Muscle layer of duodenum (tissue), 2 donors: ENCODE measurements around the gene FLOT1.

Source experiments
- H3K27ac ChIP-seq: one replicate; pipeline ENCODE4 v1.7.0; 2013; ENCODE audit warnings: mild to moderate bottlenecking, low read length
- H3K27me3 ChIP-seq: one replicate; pipeline ENCODE4 v1.7.0; 2013; ENCODE audit warnings: low read depth, mild to moderate bottlenecking, control low read depth, low read length
- H3K36me3 ChIP-seq, 2 donors: one replicate each; pipeline ENCODE4 v1.7.0; 2013; ENCODE audit warnings: low read length in 2 of 2, control low read depth in 1 of 2, mild to moderate bottlenecking in 1 of 2; ENCODE audit not compliant: insufficient read depth in 2 of 2, control insufficient read depth in 1 of 2
- H3K4me1 ChIP-seq, 2 donors: one replicate each; pipeline ENCODE4 v1.7.0; 2013; ENCODE audit warnings: low read length in 2 of 2, mild to moderate bottlenecking in 2 of 2, control low read depth in 1 of 2, moderate library complexity in 1 of 2; ENCODE audit not compliant: insufficient read depth in 2 of 2, control insufficient read depth in 1 of 2
- H3K4me3 ChIP-seq, 2 donors: one replicate each; pipeline ENCODE4 v1.7.0; 2013; ENCODE audit warnings: low read length in 2 of 2, low read depth in 1 of 2, mild to moderate bottlenecking in 1 of 2
- H3K9me3 ChIP-seq, 2 donors: one replicate each; pipeline ENCODE4 v1.7.0; 2013; ENCODE audit warnings: low read length in 2 of 2, control low read depth in 1 of 2, mild to moderate bottlenecking in 1 of 2; ENCODE audit not compliant: control insufficient read depth in 1 of 2
- donor health status: healthy.

The FLOT1 gene

DNA sequence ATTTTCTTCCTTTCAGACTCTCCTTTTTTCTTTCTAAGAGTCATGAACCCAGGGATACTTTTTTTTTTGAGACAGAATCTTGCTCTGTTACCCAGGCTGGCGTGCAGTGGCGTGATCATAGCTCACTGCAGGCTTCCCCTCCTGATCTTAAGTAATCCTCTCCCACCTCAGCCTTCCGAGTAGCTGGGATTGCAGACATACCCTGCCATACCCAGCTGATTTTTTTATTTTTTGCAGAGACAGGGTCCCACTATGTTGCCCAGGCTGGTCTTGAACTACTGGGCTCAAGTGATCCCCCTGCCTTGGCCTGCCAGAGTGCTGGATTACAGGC lies 34.6 kb upstream of the FLOT1 start:
- no peaks in the 10 kb centered on the region for H3K9me3 ChIP-seq
- peaks cover 20 to 23% of the 10 kb centered on the region in 2 donors for H3K4me1 ChIP-seq
- H3K27me3 ChIP-seq, result no peaks in the 10 kb centered on the region
- H3K36me3 ChIP-seq, result peaks cover 0 to 11% of the 10 kb centered on the region in 2 donors
- no peak overlapping the region for H3K4me3 ChIP-seq
- no peak overlapping the region for H3K27ac ChIP-seq

DNA sequence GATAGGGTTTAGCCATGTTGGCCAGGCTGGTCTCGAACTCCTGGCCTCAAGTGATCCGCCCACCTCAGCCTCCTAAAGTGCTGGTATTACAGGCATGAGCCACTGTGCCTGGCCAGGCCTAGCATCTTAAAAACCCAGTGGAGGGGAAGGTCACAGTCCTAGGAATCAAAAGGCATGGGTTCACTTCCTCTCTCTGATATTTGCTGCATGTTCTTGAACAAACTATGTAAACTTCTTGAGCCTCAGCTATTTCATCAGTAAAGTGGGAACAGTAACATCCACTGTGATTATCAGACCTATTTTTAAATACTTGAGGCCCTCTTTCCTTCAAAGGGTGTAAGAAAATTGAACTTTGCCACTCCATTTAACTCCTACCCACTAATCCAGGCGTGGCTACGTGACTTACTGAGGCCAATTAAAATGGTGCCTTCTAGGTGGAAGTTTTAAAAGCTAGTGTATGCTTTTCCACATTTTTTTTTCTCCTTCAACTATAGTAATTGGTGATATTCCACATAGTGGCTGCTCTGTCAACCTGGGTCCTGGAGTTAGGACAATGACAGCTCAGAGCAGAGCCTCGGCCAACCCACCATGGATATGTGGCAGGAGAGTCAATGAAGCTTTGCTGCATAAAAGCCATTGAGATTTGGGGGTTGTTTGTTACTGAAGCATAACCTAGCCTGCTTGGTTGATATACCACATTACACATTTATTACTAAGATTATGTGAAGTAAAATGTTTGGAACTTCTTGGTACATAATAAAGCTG lies 34.1 kb upstream of the FLOT1 start:
- no peak overlapping the region for H3K4me3 ChIP-seq
- no peaks in the 10 kb centered on the region for H3K9me3 ChIP-seq
- H3K36me3 ChIP-seq, result peaks cover 0 to 6% of the 10 kb centered on the region in 2 donors
- H3K27ac ChIP-seq, result no peak overlapping the region
- H3K27me3 ChIP-seq, result no peaks in the 10 kb centered on the region
- H3K4me1 ChIP-seq, result peaks cover 20 to 22% of the 10 kb centered on the region in 2 donors

DNA sequence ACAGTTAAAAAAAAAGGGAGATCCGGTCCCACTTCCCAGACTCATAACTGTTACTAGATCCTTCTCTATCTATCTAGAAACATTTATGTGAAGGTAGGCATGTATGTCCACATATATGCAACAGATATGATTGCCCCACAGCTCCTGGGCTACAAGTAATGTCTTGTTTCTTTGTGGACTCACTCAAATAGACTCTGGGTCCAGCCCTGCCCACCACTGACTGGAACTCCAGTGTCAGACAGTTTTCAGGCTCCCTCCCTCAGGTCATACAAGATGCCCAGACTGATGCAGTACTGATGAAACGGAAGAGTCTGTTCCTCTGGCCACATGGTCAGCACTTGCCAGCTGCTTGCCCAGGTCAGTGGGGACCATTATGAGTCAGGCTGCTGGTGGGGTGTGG lies 32.6 kb upstream of the FLOT1 start:
- H3K9me3 ChIP-seq, result no peaks in the 10 kb centered on the region
- H3K36me3 ChIP-seq, result no peaks in the 10 kb centered on the region
- H3K27me3 ChIP-seq, result no peaks in the 10 kb centered on the region
- peaks cover 14 to 16% of the 10 kb centered on the region in 2 donors for H3K4me1 ChIP-seq
- H3K27ac ChIP-seq, result no peak overlapping the region
- no peak overlapping the region for H3K4me3 ChIP-seq

DNA sequence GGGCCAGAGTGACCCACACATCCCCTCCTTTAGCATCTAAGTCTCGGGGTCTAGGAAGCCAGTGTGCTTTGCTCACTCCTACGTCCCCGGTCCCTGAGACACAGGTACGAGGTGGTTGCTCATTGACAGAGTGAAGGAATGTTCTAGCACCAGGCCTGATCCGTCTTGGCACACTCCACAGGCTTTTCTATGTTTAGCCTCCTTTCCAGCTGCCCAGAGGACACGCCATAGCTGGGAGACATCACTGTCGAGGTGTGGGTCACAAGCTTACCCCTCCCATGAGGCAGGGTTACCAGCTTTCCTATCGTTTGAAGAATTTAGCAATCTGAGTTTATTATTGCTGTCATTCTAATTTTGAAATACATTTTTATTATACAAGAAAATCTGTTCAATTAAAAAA lies 32.2 kb upstream of the FLOT1 start:
- H3K27ac ChIP-seq, result no peak overlapping the region
- no peaks in the 10 kb centered on the region for H3K9me3 ChIP-seq
- H3K36me3 ChIP-seq, result no peaks in the 10 kb centered on the region
- no peak overlapping the region for H3K4me3 ChIP-seq
- H3K27me3 ChIP-seq, result no peaks in the 10 kb centered on the region
- peaks cover 14 to 16% of the 10 kb centered on the region in 2 donors for H3K4me1 ChIP-seq

DNA sequence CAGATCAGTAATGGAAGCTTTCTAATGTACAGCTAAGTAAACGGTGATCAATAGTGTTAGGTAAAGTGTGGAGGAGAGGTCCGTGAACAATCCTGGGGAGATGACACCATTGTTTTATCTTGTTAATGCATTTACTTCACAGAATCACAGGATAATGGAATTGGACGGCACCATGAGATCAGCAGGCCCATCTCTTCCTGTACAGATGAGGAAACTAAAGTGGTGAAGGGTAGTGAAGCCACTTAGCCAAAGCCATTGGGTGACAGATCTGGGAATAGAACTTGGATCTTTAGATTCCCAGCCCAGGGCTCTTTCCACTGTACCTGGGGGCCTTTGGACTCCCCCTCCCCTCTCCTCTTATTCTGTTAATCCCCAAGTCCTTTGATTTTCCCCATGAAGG lies 28.1 kb upstream of the FLOT1 start:
- Histone ChIP-seq H3K27me3 (no peaks in the 10 kb centered on the region), H3K27ac (peak overlapping the region; percentile 90), H3K4me3 (no peak overlapping the region), H3K4me1 (peaks cover 18 to 23% of the 10 kb centered on the region in 2 donors), H3K9me3 (no peaks in the 10 kb centered on the region), H3K36me3 (no peaks in the 10 kb centered on the region)

DNA sequence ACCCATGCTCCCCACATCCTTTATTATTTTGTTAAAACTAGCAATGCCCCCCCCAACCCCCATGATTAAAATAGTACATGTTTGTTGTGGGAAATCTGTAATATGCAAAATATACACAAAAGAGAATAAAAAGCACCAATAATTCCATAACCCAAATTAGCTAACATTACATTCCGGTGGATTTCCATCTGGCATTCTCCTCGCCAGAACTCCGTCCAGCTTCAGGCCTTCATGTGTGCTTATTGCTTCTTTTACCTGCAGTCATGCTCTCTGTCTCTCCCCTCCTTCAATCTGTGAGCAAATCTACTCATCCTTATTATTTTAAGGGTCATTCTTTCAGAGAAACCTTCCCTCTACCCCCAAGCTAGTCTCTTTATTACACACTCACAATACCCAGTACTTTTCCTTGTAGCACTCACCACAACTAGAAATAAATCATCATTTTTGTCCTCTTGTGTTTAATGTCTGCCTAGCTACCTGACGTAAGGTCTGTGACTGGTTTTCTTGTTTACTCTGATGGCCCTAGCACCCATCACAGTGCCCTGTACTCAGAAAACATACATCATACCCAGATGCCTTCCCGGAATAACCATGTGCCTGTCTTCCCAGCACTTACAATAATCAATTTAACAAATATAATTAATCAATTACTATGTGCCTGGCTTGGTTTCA lies 27.5 kb upstream of the FLOT1 start:
- peak overlapping the region; percentile 90 for H3K27ac ChIP-seq
- H3K4me1 ChIP-seq, result peaks cover 18 to 23% of the 10 kb centered on the region in 2 donors

DNA sequence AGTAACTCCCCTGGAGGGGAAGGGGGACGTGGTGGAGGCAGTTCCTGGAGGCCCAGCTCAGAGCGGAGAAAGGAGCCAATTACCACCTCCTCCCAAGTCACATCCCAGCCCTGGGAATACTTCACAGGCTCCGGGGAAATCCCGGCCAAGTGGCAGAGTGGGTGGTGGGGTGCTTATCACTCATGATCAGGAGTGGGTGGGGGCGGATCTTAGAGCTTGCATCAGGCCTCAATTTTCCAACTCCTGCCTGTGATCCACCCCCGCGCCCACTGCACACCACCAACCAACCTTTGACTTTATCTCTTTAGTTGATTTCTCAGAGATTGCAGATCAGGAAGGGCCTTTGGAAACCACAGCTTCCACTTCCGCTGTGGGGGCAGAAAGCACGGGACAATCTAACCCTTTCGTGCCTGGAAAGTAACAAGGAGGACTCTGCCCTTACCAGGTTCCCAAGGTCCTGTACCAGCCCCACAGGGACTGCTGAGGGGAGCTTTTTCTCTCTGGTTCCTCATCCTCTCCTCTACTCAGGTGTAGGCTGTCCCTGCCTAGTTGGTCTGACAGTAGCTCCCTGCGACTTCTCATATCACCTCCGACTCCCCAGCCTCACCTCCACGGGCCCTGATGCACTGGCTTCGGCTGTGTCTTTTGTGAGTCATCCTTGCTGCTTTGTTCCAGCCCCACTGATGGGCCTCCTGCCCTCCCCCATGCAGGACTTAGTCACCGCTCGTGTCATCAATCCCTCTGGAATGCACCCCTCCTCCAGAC lies 26.8 kb upstream of the FLOT1 start:
- Histone ChIP-seq H3K27me3 (no peaks in the 10 kb centered on the region), H3K4me1 (peaks cover 18 to 24% of the 10 kb centered on the region in 2 donors), H3K9me3 (no peaks in the 10 kb centered on the region), H3K27ac (peak overlapping the region; percentile 85), H3K4me3 (peak overlapping the region in 1 of 2 donors; percentile 16), H3K36me3 (no peaks in the 10 kb centered on the region)

More for the DNA sequence above, 27.5 kb upstream of the FLOT1 start:
- Histone ChIP-seq H3K27me3 (no peaks in the 10 kb centered on the region), H3K4me3 (no peak overlapping the region), H3K9me3 (no peaks in the 10 kb centered on the region), H3K36me3 (no peaks in the 10 kb centered on the region)

DNA sequence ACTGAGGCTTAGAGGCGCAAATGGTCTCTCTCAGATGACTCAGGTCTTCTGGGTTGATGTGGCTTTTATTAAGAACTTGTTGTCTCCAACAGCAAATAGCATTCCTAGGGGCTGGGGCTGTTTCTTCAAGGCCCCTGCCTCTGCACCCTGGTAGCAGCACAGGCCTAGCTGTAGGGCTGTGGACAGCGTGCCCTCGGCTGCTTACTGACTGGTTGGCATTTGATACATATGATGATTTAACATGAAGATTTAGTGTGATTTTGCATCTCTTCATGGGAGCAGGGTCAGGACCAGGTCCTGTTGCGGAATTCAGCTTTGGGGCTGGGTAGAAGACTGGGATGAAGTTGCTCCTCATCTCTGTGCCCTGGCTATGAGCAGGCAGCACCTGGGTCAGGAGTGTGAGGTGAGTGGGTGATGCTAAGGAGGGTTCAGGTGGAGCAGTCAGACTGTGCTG lies 26.2 kb upstream of the FLOT1 start:
- Histone ChIP-seq H3K4me1 (peaks cover 22 to 30% of the 10 kb centered on the region in 2 donors), H3K4me3 (peak overlapping the region in 1 of 2 donors; percentile 16), H3K9me3 (no peaks in the 10 kb centered on the region), H3K27ac (peak overlapping the region; percentile 85), H3K36me3 (no peaks in the 10 kb centered on the region), H3K27me3 (no peaks in the 10 kb centered on the region)

DNA sequence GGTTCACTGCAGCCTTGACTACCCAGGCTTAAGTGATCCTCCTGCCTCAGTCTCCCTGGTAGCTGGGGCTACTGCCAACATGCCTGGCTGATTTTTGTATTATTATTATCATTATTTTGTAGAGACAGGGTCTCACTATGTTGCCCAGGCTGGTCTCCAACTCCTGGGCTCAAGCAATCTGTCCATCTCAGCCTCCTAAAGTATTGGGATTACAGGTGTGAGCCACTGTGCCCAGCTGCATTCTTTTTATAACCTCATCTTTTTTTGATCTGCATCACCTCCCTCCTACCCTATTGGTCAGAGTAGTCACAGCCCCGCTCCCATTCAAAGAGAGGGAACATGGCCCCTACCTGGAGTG lies 25.4 kb upstream of the FLOT1 start:
- no peaks in the 10 kb centered on the region for H3K27me3 ChIP-seq
- H3K9me3 ChIP-seq, result no peaks in the 10 kb centered on the region
- no peaks in the 10 kb centered on the region for H3K36me3 ChIP-seq
- H3K4me1 ChIP-seq, result peaks cover 24 to 33% of the 10 kb centered on the region in 2 donors
- no peak overlapping the region for H3K4me3 ChIP-seq
- no peak overlapping the region for H3K27ac ChIP-seq

DNA sequence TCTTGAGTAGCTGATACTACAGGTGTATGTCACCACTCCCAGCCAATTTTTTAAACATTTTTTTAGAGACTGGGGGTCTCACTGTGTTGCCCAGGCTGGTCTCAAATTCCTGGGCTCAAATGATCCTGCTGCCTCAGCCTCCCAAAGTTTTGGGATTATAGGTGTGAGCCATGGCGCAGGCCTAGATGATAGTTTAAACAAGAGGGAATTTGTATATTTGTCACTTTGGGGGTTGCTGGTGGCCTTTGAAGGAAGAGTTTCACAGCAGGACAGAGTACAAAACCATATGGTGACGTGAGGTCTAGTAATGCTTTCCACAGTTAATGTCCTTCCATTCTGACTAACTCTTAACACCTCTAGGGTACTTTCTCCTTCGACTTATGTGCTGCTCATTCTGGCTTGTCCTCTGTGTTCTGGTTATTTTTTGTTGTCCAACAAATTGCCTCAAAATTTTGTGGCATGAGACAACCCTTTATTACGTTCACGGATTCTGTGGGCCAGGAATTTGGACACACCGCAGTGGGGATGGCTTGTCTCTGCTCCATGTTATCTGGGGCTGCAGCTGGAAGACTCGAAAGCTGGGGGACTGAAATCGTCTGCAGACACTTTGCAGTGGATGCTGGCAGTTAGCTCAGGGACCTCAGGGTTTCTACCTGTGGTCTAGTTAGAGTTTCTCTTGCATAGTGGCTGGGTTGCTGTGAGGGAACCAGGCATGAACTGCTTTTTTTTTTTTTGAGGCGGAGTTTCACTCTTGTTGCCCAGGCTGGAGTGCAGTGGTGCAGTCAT lies 24.9 kb upstream of the FLOT1 start:
- peaks cover 24 to 33% of the 10 kb centered on the region in 2 donors for H3K4me1 ChIP-seq
- H3K4me3 ChIP-seq, result no peak overlapping the region
- H3K36me3 ChIP-seq, result no peaks in the 10 kb centered on the region
- H3K9me3 ChIP-seq, result no peaks in the 10 kb centered on the region
- H3K27me3 ChIP-seq, result no peaks in the 10 kb centered on the region
- H3K27ac ChIP-seq, result no peak overlapping the region
